Mesenchymal stem cell (in vitro differentiated cells and primary cell): ENCODE results near the gene LRRC7.
A peak's percentile ranks its signal among the peaks of the same experiment; 100 is the strongest.

Experiments
- DNase-seq: peaks from one replicate; pipeline ENCODE4 v3.0.0-alpha.2; 2013
- H2AFZ ChIP-seq: one replicate; pipeline ENCODE4 v1.6.1; 2013; ENCODE audit warnings: low read depth, mild to moderate bottlenecking, control low read depth, inconsistent platforms, low read length, moderate library complexity
- H2AK5ac ChIP-seq: 2 replicates; pipeline ENCODE4 v1.6.1; 2013; ENCODE audit warnings: low read length, moderate library complexity, mild to moderate bottlenecking, inconsistent platforms; ENCODE audit not compliant: severe bottlenecking
- H2BK120ac ChIP-seq: one replicate; pipeline ENCODE4 v1.6.1; 2013; ENCODE audit warnings: low read depth, mild to moderate bottlenecking, inconsistent platforms, low read length, moderate library complexity
- H2BK12ac ChIP-seq, 2 experiments: one replicate each; pipeline ENCODE4 v1.6.1; 2013; ENCODE audit warnings: inconsistent platforms in 2 of 2, low read length in 2 of 2, mild to moderate bottlenecking in 2 of 2, moderate library complexity in 2 of 2, control low read depth in 1 of 2
- H2BK15ac ChIP-seq: one replicate; pipeline ENCODE4 v1.6.1; 2013; ENCODE audit warnings: mild to moderate bottlenecking, low read depth, inconsistent platforms; ENCODE audit not compliant: poor library complexity, severe bottlenecking
- H2BK5ac ChIP-seq: 2 replicates; pipeline ENCODE4 v1.6.1; 2013; ENCODE audit warnings: low read depth, mild to moderate bottlenecking, low read length, control low read depth, inconsistent platforms; ENCODE audit not compliant: poor library complexity, severe bottlenecking
- H3K14ac ChIP-seq, 2 experiments: one replicate each; pipeline ENCODE4 v1.6.1; 2013; ENCODE audit warnings: inconsistent platforms in 2 of 2, low read length in 2 of 2, control low read depth in 1 of 2, mild to moderate bottlenecking in 1 of 2, moderate library complexity in 1 of 2
- H3K18ac ChIP-seq, 2 experiments: one replicate each; pipeline ENCODE4 v1.6.1; 2013; ENCODE audit warnings: inconsistent platforms in 2 of 2, low read length in 2 of 2, control low read depth in 1 of 2, low read depth in 1 of 2, mild to moderate bottlenecking in 1 of 2
- H3K23ac ChIP-seq, 2 experiments: one replicate each; pipeline ENCODE4 v1.6.1; 2013; ENCODE audit warnings: inconsistent platforms in 2 of 2, low read length in 2 of 2, mild to moderate bottlenecking in 2 of 2, moderate library complexity in 2 of 2, control low read depth in 1 of 2
- H3K27ac ChIP-seq: 2 replicates; pipeline ENCODE4 v1.5.1; 2013; ENCODE audit warnings: mild to moderate bottlenecking, moderate library complexity, low read length, control low read depth, inconsistent platforms; ENCODE audit not compliant: poor library complexity, severe bottlenecking
- H3K27me3 ChIP-seq, 2 experiments: 2 replicates each; pipeline versions ENCODE4 v1.6.1 to v1.7.0; 2013; ENCODE audit warnings: low read length in 2 of 2, mild to moderate bottlenecking in 2 of 2, moderate library complexity in 2 of 2, control low read depth in 1 of 2, inconsistent platforms in 1 of 2; ENCODE audit not compliant: control insufficient read depth in 1 of 2, insufficient read depth in 1 of 2
- H3K36me3 ChIP-seq, 2 experiments: 2 replicates each; pipeline versions ENCODE4 v1.6.1 to v1.7.0; 2013; ENCODE audit warnings: low read length in 2 of 2, control low read depth in 1 of 2, inconsistent platforms in 1 of 2, low read depth in 1 of 2, mild to moderate bottlenecking in 1 of 2; ENCODE audit not compliant: insufficient read depth in 2 of 2, control insufficient read depth in 1 of 2
- H3K4ac ChIP-seq, 2 experiments: one replicate each; pipeline ENCODE4 v1.6.1; 2013; ENCODE audit warnings: inconsistent platforms in 2 of 2, low read length in 2 of 2, mild to moderate bottlenecking in 2 of 2, moderate library complexity in 2 of 2, control low read depth in 1 of 2, low read depth in 1 of 2
- H3K4me1 ChIP-seq: 2 replicates; pipeline ENCODE4 v1.6.1; 2013; ENCODE audit warnings: low read depth, low read length, control low read depth; ENCODE audit not compliant: control insufficient read depth, insufficient read depth
- H3K4me2 ChIP-seq: 2 replicates; pipeline ENCODE4 v1.6.1; 2013; ENCODE audit warnings: low read length, mild to moderate bottlenecking, inconsistent platforms; ENCODE audit not compliant: poor library complexity, severe bottlenecking
- H3K4me3 ChIP-seq, 2 experiments: 2 replicates each; pipeline versions ENCODE4 v1.5.1 to v1.7.0; 2013; ENCODE audit warnings: low read length in 2 of 2, mild to moderate bottlenecking in 2 of 2, control low read depth in 1 of 2, low read depth in 1 of 2; ENCODE audit not compliant: insufficient read depth in 1 of 2
- H3K79me1 ChIP-seq: replicated peaks from 2 replicates; pipeline ENCODE4 v1.6.1; 2013; ENCODE audit warnings: mild to moderate bottlenecking, control low read depth, low read length, inconsistent platforms; ENCODE audit not compliant: poor library complexity, severe bottlenecking
- H3K9ac ChIP-seq: 2 replicates; pipeline ENCODE4 v1.7.0; 2013; ENCODE audit warnings: mild to moderate bottlenecking, low read length, moderate library complexity
- H3K9me3 ChIP-seq: 2 replicates; pipeline ENCODE4 v1.7.0; 2013; ENCODE audit warnings: mild to moderate bottlenecking, low read length; ENCODE audit not compliant: control insufficient read depth
- H4K8ac ChIP-seq: one replicate; pipeline ENCODE4 v1.6.1; 2013; ENCODE audit warnings: inconsistent platforms, mild to moderate bottlenecking, low read length, moderate library complexity
- H4K91ac ChIP-seq: one replicate; pipeline ENCODE4 v1.6.1; 2013; ENCODE audit warnings: mild to moderate bottlenecking, low read length, inconsistent platforms
- WGBS: methylation state at CpG from one replicate; pipeline ENCODE4 v1.1.7; 2013; ENCODE audit warnings: mixed read lengths; 5-methylcytosine and 5-hydroxymethylcytosine counted together

Gene LRRC7

DNA sequence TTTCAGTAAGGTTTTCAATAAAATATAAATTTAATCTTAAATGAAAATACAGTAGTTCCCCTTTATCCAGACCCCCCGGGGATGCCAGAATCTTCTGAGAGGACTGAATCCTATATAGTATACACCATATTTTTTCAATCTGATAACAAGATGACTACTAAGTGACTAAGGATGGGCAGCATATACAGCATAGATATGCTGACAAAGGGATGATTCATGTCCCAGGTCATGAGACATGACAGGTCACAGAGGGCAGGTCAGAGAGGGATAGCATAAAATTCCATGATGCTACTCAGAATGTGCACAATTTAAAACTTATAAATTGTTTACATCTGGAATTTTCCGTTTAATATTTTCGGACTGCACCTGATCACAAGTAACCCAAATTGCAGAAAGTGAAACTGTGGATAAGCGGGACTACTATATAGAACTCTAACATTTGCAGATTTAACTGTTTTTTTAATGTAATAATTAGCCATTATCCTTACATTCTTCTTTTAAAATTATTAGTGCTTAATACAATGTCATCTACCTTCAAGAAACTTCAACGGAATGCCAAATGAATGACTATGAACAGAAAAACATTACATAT is 588.9 kb downstream of the LRRC7 start:
- Histone ChIP-seq H3K9me3 (no peaks in the 10 kb centered on the region), H2BK12ac (no peak overlapping the region), H3K27me3 (no peaks in the 10 kb centered on the region), H2AK5ac (no peak overlapping the region), H3K9ac (no peak overlapping the region), H3K4me2 (no peak overlapping the region), H3K4ac (no peak overlapping the region), H4K8ac (no peak overlapping the region), H3K27ac (no peak overlapping the region), H3K23ac (no peak overlapping the region), H2BK5ac (no peak overlapping the region), H3K4me3 (no peak overlapping the region), H3K36me3 (peaks cover 4% of the 10 kb centered on the region in 2 experiments), H3K18ac (no peak overlapping the region), H4K91ac (no peak overlapping the region), H2AFZ (no peak overlapping the region), H3K14ac (no peak overlapping the region), H2BK15ac (no peak overlapping the region), H3K4me1 (no peaks in the 10 kb centered on the region), H3K79me1 (no peaks in the 10 kb centered on the region), H2BK120ac (no peak overlapping the region)
- DNase-seq: peak; percentile 28
- WGBS: 80% methylated on average over 1 of the region's 5 CpGs

DNA sequence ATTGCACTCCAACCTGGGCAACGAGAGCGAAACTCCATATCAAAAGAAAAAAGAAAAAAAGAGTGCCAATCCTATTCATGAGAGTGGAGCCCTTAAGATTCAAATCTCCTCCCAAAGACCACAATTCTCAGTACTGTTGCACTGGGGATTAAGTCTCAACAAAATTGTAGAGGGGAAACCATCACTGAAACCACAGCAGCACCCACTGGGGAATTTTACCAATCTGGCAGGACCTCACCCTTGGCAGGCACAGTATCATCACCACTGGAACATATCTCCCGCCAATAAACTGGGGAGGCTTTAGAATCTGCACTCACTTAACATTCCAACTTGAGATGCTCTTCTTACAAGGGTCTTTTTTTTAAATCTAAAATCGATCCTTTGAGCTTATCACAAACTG is 596.6 kb downstream of the LRRC7 start:
- 100% methylated on average over 1 of the region's 4 CpGs for WGBS
- Histone ChIP-seq H3K4me3 (no peak overlapping the region), H2BK12ac (no peak overlapping the region), H3K9ac (no peak overlapping the region), H2BK5ac (no peak overlapping the region), H2AFZ (no peak overlapping the region), H3K27me3 (no peaks in the 10 kb centered on the region), H3K79me1 (peaks cover 11% of the 10 kb centered on the region), H4K91ac (no peak overlapping the region), H3K9me3 (no peaks in the 10 kb centered on the region), H3K27ac (no peak overlapping the region), H3K4me2 (no peak overlapping the region), H3K23ac (no peak overlapping the region), H2BK15ac (no peak overlapping the region), H2BK120ac (no peak overlapping the region), H3K36me3 (peaks cover 7 to 10% of the 10 kb centered on the region in 2 experiments), H3K4ac (no peak overlapping the region), H4K8ac (no peak overlapping the region), H3K18ac (no peak overlapping the region), H2AK5ac (no peak overlapping the region), H3K14ac (no peak overlapping the region), H3K4me1 (no peaks in the 10 kb centered on the region)
- DNase-seq: no peak

DNA sequence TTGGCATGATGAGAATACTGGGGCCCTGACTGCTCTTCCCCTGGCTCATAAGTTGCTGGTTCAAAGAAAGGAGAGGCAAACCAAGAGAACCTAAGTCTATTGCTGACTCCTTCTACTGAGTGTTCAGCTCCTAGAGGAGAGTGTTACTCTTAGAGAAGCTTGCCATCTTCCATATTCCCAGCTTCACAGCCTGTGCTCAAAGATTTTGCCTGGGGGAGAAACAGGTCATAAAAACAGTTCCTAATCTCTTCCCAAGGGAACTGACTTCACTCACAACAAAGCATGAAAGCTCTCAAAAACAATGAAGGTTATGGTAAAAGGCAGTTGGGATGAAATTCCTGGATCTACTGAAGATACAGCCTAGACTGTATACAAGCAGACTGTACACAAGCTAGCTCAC is 600.6 kb downstream of the LRRC7 start:
- Histone ChIP-seq H2AFZ (no peak overlapping the region), H3K14ac (no peak overlapping the region), H3K18ac (no peak overlapping the region), H2AK5ac (no peak overlapping the region), H3K27me3 (no peaks in the 10 kb centered on the region), H3K9me3 (no peaks in the 10 kb centered on the region), H3K4me3 (no peak overlapping the region), H3K23ac (no peak overlapping the region), H3K9ac (no peak overlapping the region), H3K79me1 (peaks cover 11% of the 10 kb centered on the region), H3K4me2 (no peak overlapping the region), H3K36me3 (peaks cover 2 to 5% of the 10 kb centered on the region in 2 experiments), H4K8ac (no peak overlapping the region), H3K27ac (no peak overlapping the region), H2BK12ac (no peak overlapping the region), H2BK120ac (no peak overlapping the region), H2BK5ac (no peak overlapping the region), H2BK15ac (no peak overlapping the region), H3K4ac (no peak overlapping the region), H3K4me1 (no peaks in the 10 kb centered on the region), H4K91ac (no peak overlapping the region)
- no peak for DNase-seq

DNA sequence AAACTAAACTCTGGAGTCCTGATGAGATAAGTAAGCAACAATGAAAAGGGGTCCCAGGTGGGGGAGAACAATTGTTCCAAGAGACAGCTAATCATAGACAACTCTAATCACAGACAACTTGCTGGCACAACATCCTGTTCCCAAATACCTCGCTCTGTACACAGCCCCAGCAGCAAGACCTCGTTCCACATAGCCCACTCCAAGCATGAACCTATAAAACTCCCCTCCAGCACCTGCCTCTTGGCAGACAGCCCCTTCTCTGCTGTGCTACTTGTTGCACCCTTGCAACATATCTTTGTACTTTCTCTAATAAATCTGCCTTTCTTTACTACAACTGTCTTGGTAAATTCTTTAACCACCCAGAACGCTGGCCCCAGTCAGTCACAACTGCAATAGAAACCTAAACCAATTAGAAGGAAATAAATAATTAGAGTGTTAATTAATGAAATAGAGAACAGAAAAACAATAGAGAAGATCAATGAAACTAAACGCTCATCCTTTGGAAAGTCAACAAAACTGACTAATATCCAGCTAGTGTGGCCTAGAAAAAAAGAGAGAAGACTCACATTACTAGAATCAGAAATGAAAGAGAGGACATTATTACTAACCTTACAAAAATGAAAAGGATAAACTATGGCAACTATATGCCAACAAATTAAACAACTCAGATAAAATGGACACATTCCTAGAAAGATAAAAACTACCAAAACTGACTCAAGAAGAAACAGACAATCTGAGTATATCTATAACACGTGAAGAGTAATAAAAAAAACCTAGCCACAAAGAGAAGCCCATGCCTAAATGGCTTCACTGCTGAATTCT is 601.5 kb downstream of the LRRC7 start:
- H2BK15ac ChIP-seq: no peak overlapping the region
- no peaks in the 10 kb centered on the region for H3K9me3 ChIP-seq
- H2BK120ac ChIP-seq: no peak overlapping the region
- no peak overlapping the region for H3K4me3 ChIP-seq
- H3K79me1 ChIP-seq: peaks cover 11% of the 10 kb centered on the region
- H3K23ac ChIP-seq: no peak overlapping the region
- no peaks in the 10 kb centered on the region for H3K27me3 ChIP-seq
- no peak overlapping the region for H3K9ac ChIP-seq
- H3K4me2 ChIP-seq: no peak overlapping the region
- H3K18ac ChIP-seq: no peak overlapping the region
- H2AK5ac ChIP-seq: no peak overlapping the region
- H3K27ac ChIP-seq: no peak overlapping the region
- H3K4me1 ChIP-seq: no peaks in the 10 kb centered on the region
- no peak overlapping the region for H2AFZ ChIP-seq
- no peak overlapping the region for H3K14ac ChIP-seq
- H3K36me3 ChIP-seq: peaks cover 0 to 4% of the 10 kb centered on the region in 2 experiments
- H2BK5ac ChIP-seq: no peak overlapping the region
- H4K91ac ChIP-seq: no peak overlapping the region
- no peak overlapping the region for H3K4ac ChIP-seq
- DNase-seq: no peak
- 95% methylated on average over 3 of the region's 5 CpGs for WGBS
- H2BK12ac ChIP-seq: no peak overlapping the region
- peak overlapping the region; percentile 37 for H4K8ac ChIP-seq
